ENCODE data around the gene TICAM2.

GRCh38 chr5:115621365-115621900 lies 19.2 kb upstream of the TICAM2 start:
- TF ChIP-seq CTCF (conservative IDR thresholded peaks at IDR 0.05; ENCODE audit: low read depth, low read length) (no peak), EZH2phosphoT487 (IDR thresholded peaks at IDR 0.05; ENCODE audit: borderline replicate concordance, low read length) (no peak)

Measured in PC-3 (cell line).